Measurements from ENCODE around the gene HERC4.

HERC4 gene

GRCh38 chr10:68047122-68047521, 28.0 kb downstream of the HERC4 start:
- Histone ChIP-seq H4K20me1 (ENCODE audit: insufficient read depth, low read length) (no peaks in the 10 kb centered on the region), H3K79me2 (ENCODE audit: insufficient read depth, low read length) (0 out of 2 replicates have a peak, but pooled peaks cover 9% of the 10 kb centered on the region), H3K4me3 (ENCODE audit: low read depth, low read length, poor library complexity, severe bottlenecking) (no peak overlapping the region), H3K4me2 (ENCODE audit: low read length) (peak overlapping the region; percentile 14; the same call in 1 of the 2 replicates), H3K9ac (ENCODE audit: low read length) (no peak overlapping the region), H2AFZ (ENCODE audit: low read length) (no peak overlapping the region), H3F3A (ENCODE audit: insufficient read depth, low read length) (no peaks in the 10 kb centered on the region), H3K9me3 (ENCODE audit: low read length) (no peaks in the 10 kb centered on the region), H3K27ac (ENCODE audit: low read depth, low read length, poor library complexity, severe bottlenecking) (peak overlapping the region; percentile 27), H3K9me2 (ENCODE audit: low read depth, low read length) (no peaks in the 10 kb centered on the region), H3K4me1 (ENCODE audit: insufficient read depth, low read length, severe bottlenecking) (peaks cover 25% of the 10 kb centered on the region), H3K27me3 (ENCODE audit: insufficient read depth, low read length) (no peaks in the 10 kb centered on the region), H3K36me3 (ENCODE audit: insufficient read depth, low read length) (peaks cover 4% of the 10 kb centered on the region; the same call in 1 of the 2 replicates)
- no peak for TF ChIP-seq EZH2 (IDR thresholded peaks at IDR 0.05; ENCODE audit: borderline replicate concordance, low read length)
- TF ChIP-seq, protein P1, sequence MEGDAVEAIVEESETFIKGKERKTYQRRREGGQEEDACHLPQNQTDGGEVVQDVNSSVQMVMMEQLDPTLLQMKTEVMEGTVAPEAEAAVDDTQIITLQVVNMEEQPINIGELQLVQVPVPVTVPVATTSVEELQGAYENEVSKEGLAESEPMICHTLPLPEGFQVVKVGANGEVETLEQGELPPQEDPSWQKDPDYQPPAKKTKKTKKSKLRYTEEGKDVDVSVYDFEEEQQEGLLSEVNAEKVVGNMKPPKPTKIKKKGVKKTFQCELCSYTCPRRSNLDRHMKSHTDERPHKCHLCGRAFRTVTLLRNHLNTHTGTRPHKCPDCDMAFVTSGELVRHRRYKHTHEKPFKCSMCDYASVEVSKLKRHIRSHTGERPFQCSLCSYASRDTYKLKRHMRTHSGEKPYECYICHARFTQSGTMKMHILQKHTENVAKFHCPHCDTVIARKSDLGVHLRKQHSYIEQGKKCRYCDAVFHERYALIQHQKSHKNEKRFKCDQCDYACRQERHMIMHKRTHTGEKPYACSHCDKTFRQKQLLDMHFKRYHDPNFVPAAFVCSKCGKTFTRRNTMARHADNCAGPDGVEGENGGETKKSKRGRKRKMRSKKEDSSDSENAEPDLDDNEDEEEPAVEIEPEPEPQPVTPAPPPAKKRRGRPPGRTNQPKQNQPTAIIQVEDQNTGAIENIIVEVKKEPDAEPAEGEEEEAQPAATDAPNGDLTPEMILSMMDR (IDR thresholded peaks at IDR 0.05; ENCODE audit: low read length), result no peak

DNA sequence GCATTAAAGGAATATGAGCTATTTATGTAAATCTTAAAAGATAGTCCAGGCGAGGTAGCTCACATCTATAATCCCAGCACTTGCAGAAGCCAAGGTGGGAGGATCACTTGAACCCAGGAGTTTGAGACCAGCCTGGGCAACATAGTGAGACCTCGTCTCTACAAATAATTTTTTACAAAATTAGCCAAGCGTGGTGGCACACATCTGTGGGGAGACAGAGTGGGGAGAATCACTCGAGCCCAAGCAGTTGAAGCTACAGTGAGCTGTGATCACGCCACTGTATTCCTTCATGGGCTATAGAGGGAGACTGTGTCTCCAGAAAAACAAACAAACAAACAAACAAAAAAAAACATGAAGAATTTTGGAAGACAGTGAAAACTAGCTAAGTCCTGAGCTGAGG, 28.4 kb downstream of the HERC4 start:
- H3F3A ChIP-seq (ENCODE audit: insufficient read depth, low read length), result no peaks in the 10 kb centered on the region
- H3K9me2 ChIP-seq (ENCODE audit: low read depth, low read length), result no peaks in the 10 kb centered on the region
- H3K4me3 ChIP-seq (ENCODE audit: low read depth, low read length, poor library complexity, severe bottlenecking), result no peak overlapping the region
- 0 out of 2 replicates have a peak, but pooled peaks cover 9% of the 10 kb centered on the region for H3K79me2 ChIP-seq (ENCODE audit: insufficient read depth, low read length)
- H4K20me1 ChIP-seq (ENCODE audit: insufficient read depth, low read length), result no peaks in the 10 kb centered on the region
- H3K4me2 ChIP-seq (ENCODE audit: low read length), result 0 out of 2 replicates have a peak overlapping the region, but pooled peaks have one; percentile 14
- H3K9me3 ChIP-seq (ENCODE audit: low read length), result no peaks in the 10 kb centered on the region
- H3K36me3 ChIP-seq (ENCODE audit: insufficient read depth, low read length), result peaks cover 4% of the 10 kb centered on the region; the same call in 1 of the 2 replicates
- H2AFZ ChIP-seq (ENCODE audit: low read length), result no peak overlapping the region
- no peak overlapping the region for H3K9ac ChIP-seq (ENCODE audit: low read length)
- TF ChIP-seq, protein P1 (IDR thresholded peaks at IDR 0.05; ENCODE audit: low read length), result no peak
- no peak for TF ChIP-seq EZH2 (IDR thresholded peaks at IDR 0.05; ENCODE audit: borderline replicate concordance, low read length)
- H3K27me3 ChIP-seq (ENCODE audit: insufficient read depth, low read length), result no peaks in the 10 kb centered on the region
- peaks cover 25% of the 10 kb centered on the region for H3K4me1 ChIP-seq (ENCODE audit: insufficient read depth, low read length, severe bottlenecking)
- H3K27ac ChIP-seq (ENCODE audit: low read depth, low read length, poor library complexity, severe bottlenecking), result peak overlapping the region; percentile 27

DNA sequence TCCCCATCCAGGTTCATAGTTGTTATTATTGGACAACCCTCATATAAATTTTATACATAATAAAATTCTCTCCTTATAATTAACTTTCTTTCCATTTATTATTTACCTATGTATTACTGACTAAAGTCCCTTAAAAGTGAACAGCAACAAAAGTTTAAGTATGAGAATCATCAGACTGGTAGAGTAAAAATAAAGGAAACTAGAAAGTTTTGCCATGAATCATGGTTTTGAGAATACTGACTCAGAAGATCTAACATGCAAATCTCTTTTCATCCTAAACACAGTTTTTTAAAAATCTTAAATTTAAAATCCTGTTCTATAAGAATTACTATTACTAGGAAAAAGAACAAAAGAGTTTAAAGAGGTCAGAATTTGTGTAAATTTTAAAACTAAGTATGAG, 32.1 kb downstream of the HERC4 start:
- no peaks in the 10 kb centered on the region for H4K20me1 ChIP-seq (ENCODE audit: insufficient read depth, low read length)
- peaks cover 4% of the 10 kb centered on the region; the same call in 1 of the 2 replicates for H3K36me3 ChIP-seq (ENCODE audit: insufficient read depth, low read length)
- peaks cover 18% of the 10 kb centered on the region for H3K4me1 ChIP-seq (ENCODE audit: insufficient read depth, low read length, severe bottlenecking)
- H3K79me2 ChIP-seq (ENCODE audit: insufficient read depth, low read length), result 0 out of 2 replicates have a peak, but pooled peaks cover 9% of the 10 kb centered on the region
- H3K4me3 ChIP-seq (ENCODE audit: low read depth, low read length, poor library complexity, severe bottlenecking), result no peak overlapping the region
- H3K4me2 ChIP-seq (ENCODE audit: low read length), result no peak overlapping the region
- H3K9ac ChIP-seq (ENCODE audit: low read length), result no peak overlapping the region
- no peaks in the 10 kb centered on the region for H3F3A ChIP-seq (ENCODE audit: insufficient read depth, low read length)
- H3K9me3 ChIP-seq (ENCODE audit: low read length), result no peaks in the 10 kb centered on the region
- no peak overlapping the region for H2AFZ ChIP-seq (ENCODE audit: low read length)
- H3K9me2 ChIP-seq (ENCODE audit: low read depth, low read length), result no peaks in the 10 kb centered on the region
- no peaks in the 10 kb centered on the region for H3K27me3 ChIP-seq (ENCODE audit: insufficient read depth, low read length)
- H3K27ac ChIP-seq (ENCODE audit: low read depth, low read length, poor library complexity, severe bottlenecking), result no peak overlapping the region
- TF ChIP-seq, protein P1 (IDR thresholded peaks at IDR 0.05; ENCODE audit: low read length), result no peak
